Left renal pelvis (tissue), 4 donors: Measurements from ENCODE around the gene TTC1. TPM values are rescaled to one million over a fixed set of nuclear protein-coding genes. Genes with fewer than 3 reads are reported as not detected.

ENCODE experiments used
- DNase-seq, 4 donors: peaks; one replicate each; pipeline ENCODE4 v3.0.0-alpha.2; 2013; ENCODE audit warnings: low read depth in 4 of 4, low spot score in 3 of 4
- polyA plus RNA-seq, 4 donors: library from polyadenylated mRNA; unstranded; fragments of 120-200 nt; gene quantifications; one replicate each; pipeline ENCODE4 v1.2.1, GENCODE V29; 2013; ENCODE audit not compliant: insufficient read length in 4 of 4

TTC1 gene
- polyA plus RNA-seq, 4 donors = 59.4 to 72.2 (median 63.6) TPM

DNA sequence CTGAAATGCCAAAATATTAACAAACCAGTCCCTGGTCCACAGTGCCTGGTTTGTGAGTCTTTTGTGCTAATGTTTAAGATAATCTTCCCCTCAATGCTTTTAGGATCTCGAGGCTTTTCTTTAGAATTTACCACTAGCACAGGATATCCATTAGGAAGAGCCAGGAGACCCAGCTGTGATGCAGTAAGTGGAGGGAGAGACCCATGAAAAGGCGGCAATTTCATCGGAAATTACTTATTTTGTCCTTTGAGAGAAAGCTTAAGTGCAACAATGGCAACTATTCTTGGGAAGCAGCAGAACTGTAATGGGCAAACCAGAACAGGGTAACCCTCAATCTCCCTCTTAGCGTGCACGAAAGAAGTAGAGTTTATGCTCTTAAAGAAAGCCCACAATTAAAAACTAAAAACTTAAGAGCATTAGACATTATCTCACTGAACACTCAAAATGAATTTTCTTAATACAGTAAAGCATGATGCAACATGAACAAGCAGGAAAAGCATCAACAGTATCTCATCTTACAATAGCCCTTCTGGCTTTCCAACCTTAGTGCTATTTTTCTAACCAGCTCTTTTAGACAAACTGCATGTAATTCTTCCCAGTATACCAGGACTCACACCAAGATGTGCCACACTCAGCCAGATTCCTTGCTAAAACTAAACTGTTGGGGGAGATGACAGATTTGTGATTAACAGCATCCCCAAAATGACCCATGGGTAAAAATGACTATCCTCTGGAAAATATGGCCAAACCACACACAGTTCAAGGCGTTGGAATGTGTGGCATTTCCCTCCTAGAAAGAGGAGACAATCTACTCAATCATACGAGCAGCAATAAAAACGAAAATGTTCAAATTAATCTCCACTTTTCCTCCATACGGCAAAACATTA, 73.9 kb downstream of the TTC1 start:
- DNase-seq = no peak

DNA sequence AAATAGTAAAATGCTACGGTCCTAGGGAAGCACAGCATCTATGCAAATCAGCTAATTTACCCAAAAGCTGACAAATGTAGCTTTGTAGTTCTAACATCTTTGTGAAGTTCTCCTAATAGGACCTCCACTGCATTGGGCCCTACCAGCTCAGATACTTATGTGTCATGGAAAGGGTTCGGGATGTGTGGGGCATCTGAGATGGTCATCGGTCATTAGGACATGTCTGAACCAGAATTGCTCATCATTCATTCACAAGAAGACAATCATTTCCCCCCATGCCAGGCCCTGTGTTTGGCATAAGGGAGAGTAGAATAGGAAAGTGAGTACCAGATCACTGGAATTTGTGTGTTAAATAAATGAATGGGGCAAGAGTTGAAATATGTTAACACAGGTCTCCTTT, 74.6 kb downstream of the TTC1 start:
- no peak for DNase-seq

DNA sequence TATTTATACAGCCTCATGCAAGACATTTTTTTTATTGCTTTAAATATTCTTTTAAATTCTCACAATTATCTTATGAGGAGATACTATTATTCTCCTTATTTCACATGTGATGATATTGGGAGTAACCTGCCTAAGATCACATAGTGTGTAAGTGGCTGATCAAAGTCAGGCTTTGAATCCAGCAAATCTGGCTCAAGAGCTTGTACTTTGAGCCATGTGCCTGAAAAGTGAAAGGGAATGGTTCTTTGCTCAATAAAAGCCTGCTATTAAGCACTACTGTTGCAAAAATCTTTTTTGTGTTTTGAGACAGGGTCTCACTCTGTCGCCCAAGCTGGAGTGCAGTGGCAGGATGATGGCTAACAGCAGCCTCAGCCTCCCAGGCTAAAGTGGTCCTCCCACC, 75.2 kb downstream of the TTC1 start:
- no peak for DNase-seq

DNA sequence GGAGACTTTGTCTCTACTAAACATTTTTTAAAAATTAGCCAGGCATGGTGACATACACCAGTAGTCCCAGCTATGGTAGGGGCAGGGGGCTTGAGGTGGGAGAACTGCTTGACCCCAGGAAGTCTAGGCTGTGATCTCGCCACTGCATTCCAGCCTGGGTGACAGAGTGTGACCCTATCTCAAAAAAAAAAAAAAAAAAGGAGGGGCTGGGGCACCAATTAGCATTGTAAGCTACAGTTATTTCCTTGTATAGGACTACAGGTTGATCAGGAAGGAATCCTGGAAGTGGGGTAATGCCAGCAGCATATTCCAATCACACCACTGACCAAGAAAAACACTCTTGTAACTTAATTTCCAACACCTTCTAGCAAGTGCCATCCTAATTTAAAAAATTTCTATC, 78.3 kb downstream of the TTC1 start:
- DNase-seq = no peak

DNA sequence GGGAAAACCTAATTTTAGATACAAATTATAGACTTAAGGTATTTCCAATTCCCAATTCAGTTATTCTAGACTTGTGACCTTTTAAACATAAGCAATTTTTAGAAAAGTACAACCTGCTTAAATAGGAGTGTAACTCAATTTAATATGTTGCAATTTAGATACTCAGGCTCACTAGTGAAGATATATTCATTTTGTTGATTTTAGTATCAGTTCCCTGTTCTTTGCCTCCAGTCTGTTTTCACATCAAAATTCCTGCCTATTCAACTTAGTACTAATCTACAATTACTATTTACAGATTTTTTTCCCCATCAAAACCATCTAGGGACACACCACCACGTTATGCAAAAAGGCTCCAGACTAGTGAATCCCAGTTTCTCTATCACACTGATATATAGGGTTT, 79.9 kb downstream of the TTC1 start:
- DNase-seq = no peak

DNA sequence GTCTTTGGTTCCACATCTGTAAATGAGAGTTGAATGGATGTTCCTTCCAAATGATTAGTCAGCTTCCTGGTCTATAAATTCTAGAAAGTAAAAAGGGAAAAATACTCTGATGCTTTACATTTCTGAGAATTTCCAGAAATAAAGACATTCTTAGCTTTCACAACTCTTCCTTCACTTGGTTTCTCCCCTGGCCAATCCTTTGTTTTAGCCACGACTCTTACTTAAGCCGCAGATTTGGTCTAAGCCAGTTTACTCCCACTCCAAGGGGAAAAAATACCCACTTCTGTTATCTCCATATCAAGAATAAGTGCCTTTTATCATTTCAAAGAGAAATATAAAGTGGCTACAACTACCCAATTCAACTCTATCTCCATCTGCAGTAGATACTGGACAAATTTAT, 80.6 kb downstream of the TTC1 start:
- no peak for DNase-seq

DNA sequence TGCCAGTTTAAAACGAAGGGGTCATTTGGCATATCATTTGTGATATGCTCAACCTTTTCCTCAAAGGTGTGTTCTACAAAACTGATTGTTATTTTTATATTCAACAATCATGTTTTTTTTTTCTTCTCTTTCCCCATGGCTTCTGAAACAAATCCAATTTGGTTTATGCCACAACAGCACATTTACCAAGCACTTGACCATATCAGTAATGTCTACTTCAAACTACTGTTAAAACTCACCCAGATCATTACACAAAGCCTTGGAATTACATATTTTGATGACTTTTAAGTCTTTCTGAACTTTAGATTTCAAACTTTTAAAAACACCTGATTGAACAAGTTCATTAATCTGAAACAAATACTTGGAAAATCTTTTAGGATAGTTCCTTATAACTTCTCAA, 81.1 kb downstream of the TTC1 start:
- no peak for DNase-seq

DNA sequence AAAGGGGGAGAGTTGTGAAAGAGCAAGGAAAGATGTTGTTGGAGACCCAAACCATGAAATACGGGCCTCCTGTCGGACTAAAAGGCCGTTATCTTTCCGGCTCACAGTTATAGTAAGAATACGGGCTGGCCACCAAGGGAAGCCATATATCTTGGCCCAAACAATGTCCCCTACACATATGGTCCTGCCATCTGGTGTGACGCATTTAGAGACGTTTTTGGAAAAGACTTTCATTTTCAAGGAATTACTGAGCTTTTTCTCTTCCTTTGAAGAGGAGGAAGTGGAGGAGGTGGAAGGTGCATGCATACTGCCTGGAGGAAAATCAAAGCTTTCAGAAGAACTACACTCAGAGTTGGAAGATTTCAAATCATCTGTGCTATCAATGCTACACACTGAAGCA, 83.6 kb downstream of the TTC1 start:
- no peak for DNase-seq

DNA sequence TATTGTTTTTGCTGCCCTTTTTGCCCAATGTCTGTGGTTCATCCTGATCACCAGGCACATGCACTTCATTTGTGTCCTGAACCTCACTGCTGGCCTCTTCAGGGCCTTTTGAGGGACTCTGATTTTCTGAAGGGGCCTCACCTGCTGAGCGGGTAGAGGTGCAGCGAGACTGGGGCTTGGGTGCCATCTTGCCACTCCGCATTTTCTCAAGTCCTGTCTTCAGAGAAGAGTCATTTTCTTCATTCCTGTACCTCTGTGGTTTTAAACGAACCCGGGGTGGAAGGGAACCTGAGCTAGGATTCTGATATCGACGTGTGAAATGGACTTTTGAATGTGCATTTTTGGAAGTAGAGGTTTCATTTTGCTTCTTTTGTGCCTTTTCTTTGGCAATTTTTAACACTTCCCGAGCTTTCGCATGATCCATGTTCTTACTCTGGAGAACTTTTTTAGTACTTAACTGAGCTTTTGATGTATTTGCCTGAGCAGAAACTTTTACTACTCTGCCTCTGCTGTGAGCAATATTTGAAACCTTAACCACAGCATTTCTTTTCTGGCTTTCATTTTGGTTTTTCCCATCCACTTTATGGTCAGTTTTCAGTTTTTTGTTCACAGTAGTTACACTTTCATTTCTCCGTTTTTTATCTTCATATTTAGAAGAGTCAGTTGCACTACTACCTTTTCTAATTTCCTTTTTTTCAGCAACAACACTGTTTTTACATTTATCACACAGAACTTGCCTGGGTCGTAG, 84.2 kb downstream of the TTC1 start:
- DNase-seq = no peak

DNA sequence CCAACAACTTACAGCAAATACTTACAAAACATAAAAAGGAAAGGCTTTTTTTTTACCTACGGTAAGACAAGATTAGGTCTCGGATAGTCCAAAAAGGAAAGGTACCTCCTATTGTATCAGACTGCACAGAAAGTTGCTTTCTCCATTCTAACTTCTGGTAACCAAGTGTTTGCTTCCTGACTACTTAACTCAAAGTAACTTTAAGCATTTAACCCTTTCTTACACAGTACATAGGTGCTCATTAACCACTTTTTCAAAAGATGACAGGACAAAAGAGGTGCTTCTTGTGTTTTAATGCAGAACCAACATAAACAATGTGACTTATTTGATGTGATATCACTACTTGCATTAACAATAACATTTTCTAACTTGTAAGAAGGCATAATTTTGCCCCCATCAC, 87.2 kb downstream of the TTC1 start:
- DNase-seq = no peak

DNA sequence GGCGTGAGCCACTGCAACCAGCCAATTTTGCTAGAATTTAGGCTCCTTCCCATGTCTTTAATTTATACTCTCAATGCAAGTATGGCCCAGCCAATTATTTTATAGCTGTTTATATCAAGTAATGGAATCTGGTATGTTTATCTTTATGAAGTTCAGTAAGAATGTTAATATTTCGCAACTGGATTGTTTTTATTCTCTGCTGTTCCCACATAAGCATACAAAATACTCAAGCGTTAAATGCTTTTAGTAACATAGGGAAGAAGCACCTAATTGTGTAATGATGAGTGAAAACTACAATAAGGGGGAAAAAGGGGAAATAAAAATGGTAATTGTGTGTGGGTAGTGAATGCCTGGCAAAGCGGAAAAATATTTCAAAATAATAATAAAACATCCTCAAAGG, 89.1 kb downstream of the TTC1 start:
- DNase-seq = no peak

DNA sequence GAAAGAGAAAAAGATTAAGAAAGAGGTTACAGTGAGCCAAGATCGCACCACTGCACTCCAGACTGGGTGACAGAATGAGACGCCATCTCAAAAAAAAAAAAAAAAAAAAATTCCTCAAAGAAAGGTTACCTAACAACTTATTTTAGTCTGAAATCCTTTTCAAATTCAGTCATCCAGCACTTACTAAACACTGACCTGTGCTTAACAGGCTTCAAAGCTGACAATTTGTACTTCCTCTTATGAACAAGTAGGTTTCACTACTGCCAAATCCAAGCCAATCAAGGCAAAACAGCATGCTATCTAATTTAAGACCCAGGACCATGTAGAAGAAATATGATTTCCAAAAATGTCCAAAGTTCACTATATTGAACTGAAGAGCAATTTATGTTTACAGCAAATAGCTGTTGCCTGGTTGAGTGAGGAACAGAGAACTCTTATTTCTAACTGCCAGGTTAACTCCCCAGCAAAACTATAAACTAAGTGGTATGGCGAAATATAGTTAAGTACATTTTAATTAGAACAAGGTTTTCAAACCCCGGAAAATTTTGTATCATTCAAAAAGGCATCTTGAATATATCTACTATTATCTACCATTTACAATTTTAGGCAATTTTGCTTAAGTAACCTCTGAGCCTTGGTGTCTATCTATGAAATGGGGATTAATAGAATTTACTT, 96.9 kb downstream of the TTC1 start:
- DNase-seq = no peak

DNA sequence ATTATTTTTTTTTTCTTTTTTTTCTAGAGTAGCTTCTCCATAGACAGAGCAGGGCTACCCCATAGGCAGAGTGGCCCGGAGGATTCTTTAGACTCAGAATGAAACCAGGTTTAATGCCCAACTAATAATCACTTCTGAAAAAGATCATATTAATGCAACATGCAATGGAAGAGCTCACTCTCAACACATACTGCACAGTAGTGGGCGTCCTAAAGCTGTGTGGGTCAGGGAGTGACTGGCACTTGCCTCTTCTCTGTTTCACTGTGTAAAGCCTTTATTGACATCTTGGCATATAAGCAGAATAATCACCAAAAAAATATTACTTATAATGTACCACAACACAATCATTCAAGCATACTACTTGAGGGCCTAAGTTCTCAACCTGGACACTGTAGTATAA, 99.2 kb downstream of the TTC1 start:
- no peak for DNase-seq

Other genes starting within 250 kb of the TTC1 start
- gene ADRA1B, start 92.7 kb upstream of the TTC1 start, polyA plus RNA-seq = 1 to 10 TPM in 3 of 4 donors, under 1 TPM in 1; 0.85 to 2.7 (median 2.4) TPM
- gene PWWP2A, start 110.3 kb downstream of the TTC1 start, polyA plus RNA-seq = 10 to 100 TPM; 25.0 to 34.3 (median 33.0) TPM
- under 1 TPM in 1 of 4 donors, not detected in 3; 0.30 TPM for gene FABP6, start 220.4 kb downstream of the TTC1 start, polyA plus RNA-seq